Stimulated activated CD8-positive, alpha-beta memory T cell treated with anti-CD3 and anti-CD28 coated beads, Interleukin-2, amount 100 ng/mL, for 1 hour (primary cell): ENCODE results near the gene ASTN2.

ENCODE experiments used
- DNase-seq, 2 donors: peaks; one replicate each; pipeline ENCODE4 v3.0.0-alpha.2; 2020; ENCODE audit warnings: low read depth in 2 of 2

The ASTN2 gene

DNA sequence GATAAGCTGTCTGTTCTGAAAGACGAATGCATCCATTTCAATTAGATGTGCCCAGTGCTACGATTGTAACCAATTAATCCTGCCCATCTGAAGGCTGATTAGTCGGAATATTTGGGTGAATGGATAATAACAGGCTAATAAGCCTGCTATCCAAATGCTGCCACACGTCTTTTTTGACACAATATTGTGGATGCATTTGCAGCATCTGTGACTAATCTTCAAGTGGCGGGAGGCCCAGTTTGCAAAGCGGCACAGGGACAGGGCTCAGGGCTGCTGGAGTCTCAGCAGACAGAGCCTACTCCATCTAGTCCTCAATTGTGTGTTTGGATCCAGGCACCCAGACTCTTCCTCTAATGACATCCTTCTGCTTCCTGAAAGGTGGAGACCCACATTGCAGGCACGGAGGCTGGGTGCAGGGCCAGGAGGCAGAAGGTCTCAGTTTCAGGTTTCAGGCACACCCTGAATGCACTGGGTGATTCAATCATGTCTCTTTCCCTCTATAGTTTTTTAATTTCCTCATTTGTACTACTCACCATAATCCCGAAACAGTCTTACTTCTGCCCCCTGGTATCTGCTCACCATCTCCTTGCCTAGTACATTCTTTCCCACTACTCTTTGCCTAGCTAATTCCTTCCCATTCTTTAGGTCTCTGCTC lies 169.6 kb downstream of the ASTN2 start:
- no peak for DNase-seq

DNA sequence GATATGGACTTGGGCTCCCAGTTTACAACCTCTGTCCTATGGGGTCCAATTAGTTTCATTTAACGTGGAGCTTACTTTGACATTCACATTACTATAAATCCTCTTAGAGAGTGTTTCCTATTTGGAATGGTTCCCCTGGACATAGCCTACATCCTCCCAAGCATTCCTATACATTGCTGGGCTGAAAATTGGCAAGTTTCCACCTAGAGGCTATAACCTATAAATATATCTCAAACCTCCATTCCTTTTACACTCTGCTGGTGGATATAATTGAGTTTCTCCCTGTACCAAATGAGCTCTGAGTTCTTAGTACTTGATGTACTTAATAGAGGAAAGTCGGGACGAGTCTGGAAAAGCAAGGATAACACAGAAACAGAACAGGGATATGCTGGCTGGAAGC lies 172.8 kb downstream of the ASTN2 start:
- DNase-seq, result no peak

DNA sequence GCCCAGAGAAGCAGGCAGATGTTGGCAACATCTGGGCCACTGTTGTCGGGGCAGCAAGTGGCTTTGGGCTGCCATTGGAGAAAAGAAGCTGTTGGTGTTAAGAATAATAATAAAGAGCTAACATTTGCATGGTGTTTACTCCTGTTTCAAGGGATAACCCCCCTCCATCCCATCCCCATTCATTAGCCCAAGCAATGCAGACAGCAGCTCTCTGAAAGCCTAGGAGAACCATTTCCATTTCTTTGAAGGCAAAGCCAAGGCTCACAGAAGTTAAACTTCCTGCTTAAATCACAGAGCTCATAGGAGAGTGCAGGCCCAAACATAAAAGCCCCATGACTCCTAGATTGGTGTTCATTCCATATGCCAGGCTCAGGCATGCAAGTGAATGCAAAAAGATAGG lies 175.4 kb downstream of the ASTN2 start:
- no peak for DNase-seq

GRCh38 chr9:117234103-117234502 lies 180.8 kb downstream of the ASTN2 start:
- DNase-seq, result no peak

DNA sequence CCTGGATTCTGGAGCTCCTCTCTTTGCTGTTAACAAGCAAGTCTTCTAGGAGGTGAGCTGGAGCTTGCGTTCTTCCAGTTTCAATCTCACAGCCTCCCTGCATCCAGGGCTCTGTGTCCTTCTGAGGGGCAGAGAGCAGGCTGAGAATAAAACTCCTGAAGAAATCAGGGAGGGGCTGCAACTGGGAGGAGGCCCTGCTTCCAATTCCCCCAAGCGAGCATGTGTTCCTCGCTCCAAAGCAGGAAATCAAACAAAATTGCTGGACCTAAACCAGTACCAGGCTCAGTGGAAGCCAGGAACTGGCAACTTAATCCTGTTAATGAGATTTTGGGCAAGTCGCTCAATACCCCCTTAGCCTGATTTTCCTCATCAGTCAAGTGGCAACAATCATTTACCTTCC lies 181.8 kb downstream of the ASTN2 start:
- no peak for DNase-seq

GRCh38 chr9:117232281-117232680 lies 182.6 kb downstream of the ASTN2 start:
- no peak for DNase-seq

DNA sequence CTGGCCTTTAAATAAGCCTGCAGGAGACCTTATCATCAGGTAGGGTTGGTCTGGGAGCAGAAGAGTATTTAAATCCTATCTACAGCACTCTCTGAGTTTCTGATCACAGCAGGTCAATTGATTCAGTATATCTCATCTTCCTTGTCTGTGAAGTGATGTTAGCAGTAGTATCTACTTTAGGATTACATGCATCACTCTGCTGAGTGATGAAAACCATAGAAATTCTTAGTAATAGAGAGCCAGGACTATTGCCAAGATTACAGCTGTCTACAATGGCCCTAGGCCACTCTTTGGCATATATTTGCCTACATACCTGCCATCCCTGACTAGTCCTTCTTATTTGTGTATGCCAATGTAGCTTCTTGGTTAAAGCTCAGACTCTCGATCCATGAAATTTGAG lies 183.8 kb downstream of the ASTN2 start:
- DNase-seq, result no peak

DNA sequence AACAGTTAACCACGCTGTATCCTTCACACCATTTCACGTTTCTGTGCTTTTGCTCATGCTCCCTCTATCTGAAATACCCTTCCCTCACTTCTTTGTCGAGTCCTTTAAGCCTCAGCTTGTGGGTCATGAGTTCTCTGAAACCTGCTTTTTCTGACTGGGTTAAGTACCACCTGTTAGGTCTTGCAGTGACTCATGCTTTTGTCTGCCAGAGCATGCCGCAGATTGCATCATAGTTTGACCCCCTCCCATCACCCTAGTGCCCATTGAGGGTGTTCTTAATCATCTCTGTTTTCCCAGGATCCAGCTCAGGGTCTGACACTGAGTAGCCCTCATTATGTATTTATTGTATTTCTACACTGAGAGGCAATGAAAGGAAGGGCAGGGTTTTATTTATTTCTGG lies 190.2 kb downstream of the ASTN2 start:
- no peak for DNase-seq

- DNase-seq, result no peak
Observed at GRCh38 chr9:117218951-117219350, 195.9 kb downstream of the ASTN2 start.

- DNase-seq, result no peak
Observed at GRCh38 chr9:117214416-117214815, 200.4 kb downstream of the ASTN2 start.

- DNase-seq, result no peak
Observed at GRCh38 chr9:117211280-117211679, 203.6 kb downstream of the ASTN2 start.

GRCh38 chr9:117205806-117206205 lies 209.1 kb downstream of the ASTN2 start:
- no peak for DNase-seq

GRCh38 chr9:117204971-117205370 lies 209.9 kb downstream of the ASTN2 start:
- no peak for DNase-seq

- no peak for DNase-seq
Observed at GRCh38 chr9:117191504-117192261, 223.2 kb downstream of the ASTN2 start.

DNA sequence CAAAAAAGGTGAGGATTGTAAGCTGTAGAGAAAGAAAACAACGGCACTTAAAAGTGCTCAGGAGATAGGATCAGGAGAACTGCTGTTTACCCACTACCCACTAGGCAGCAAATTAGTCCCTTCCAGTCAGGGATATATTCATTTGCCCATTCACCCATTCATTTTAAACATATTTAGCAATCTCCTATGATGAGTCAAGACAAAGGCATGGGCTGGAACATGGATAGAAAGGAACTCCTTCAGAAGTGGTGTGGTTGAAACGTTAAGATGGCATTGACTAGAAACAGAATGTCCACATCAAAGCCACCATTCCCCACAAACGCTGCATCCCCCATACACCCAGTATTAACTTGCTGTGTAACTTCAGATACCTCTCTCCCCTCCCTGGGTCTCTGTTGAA lies 225.7 kb downstream of the ASTN2 start:
- no peak for DNase-seq

DNA sequence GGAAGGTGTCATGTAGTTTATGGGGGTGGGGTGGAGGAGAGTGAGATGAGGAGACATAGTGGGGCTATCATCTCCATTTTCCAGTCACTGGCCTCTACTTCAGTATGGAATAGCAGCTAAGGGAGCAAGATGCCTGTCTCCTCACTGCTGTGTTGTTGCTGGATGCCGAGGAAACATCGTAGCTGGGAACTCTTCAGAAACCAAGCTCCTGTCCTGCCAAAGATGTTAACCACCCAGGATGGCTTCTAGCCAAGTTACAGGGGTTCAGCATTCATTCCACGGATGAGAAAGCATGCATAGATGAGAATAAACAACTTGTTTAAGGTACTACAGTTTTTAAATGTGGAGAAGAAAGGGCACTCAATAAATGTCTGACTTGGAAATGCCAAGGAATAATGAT lies 226.5 kb downstream of the ASTN2 start:
- DNase-seq, result no peak

DNA sequence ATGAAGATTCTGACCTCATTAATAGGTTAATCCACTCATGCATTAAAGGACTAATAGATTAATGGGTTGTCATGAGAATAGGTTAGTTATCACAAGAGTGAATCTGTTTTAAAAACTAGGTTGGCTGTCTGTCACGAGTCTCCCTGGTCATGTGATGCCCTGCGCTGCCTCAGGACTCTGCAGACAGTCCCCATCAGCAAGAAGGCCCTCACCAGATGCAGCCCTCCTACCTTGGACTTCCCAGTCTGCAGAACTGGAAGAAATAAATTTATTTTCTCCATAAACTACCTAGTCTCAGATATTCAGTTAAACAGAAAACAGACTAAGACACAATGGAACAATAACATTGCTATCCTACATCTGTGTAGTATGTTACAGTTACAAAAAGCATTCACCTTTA lies 227.4 kb downstream of the ASTN2 start:
- no peak for DNase-seq

GRCh38 chr9:117184173-117184572 lies 230.7 kb downstream of the ASTN2 start:
- DNase-seq, result no peak

DNA sequence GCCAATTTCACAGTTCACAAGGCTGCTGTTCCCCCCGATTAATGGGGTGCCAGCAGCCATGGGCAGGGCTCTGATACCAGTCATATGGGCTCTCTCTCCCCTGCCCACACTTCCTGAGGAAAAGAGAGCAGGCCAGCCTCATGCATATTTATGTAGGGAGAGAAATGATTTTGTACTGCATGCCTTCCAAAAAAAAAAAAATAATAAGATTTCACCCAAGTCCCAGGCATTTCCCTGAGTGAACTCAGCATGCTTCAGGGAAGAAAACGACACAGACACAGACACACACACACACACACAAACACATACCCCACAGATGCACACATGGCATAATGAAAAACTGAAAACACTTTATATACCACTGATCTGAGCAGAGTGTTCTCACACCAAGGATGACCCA lies 232.8 kb downstream of the ASTN2 start:
- no peak for DNase-seq

GRCh38 chr9:117180896-117181445 lies 233.9 kb downstream of the ASTN2 start:
- no peak for DNase-seq

DNA sequence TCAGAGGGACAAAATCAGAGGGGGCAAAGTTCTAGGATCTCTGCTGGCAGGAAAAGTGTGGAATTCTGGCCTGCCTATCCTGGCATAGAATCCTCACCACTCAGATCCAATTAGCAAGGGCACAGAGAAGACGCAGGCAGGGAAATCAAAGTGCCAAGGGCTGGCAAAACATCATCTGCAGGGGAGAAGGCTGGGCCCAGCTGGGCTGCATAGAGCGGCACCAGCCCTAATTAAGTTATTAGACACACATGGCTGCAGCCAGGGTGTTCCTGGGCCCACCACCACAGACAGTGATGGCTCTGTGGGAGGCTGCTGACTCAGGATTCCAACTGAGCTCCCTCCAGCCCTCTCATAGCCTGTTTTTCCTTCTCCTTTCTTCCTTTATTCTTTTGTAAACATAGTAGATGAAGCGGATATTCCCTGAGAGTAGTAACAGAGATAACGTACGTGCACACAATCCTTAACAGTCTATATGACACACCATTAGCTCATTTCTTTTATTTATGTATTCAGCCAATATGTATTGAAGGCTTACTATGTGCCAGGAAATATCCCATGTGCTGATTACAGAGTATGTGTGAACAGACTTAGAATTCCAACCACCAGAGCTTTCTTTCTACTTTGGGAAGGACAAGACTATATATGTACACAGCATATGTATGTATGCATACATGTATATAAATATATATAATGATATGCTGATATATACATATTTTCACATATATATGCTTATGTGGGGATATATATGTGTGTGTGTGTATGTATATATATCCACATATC lies 236.1 kb downstream of the ASTN2 start:
- DNase-seq, result no peak

GRCh38 chr9:117170567-117170966 lies 244.3 kb downstream of the ASTN2 start:
- DNase-seq, result no peak
